AG04449 (cell line): ENCODE data around the gene ATP2B2.

ENCODE experiments used
- CTCF ChIA-PET: fragments of 350-600 bp; formaldehyde crosslinking; extraction: SDS; loops from one replicate; lab custom pipeline; 2021; ENCODE audit warnings: antibody characterized with exemption; lab: Yijun Ruan, JAX
- POLR2A ChIA-PET: fragments of 400-600, 350-600 bp; formaldehyde crosslinking; extraction: SDS; loops from one replicate; lab custom pipeline; 2020; ENCODE audit warnings: antibody characterized with exemption, inconsistent platforms; lab: Yijun Ruan, JAX
- DNase-seq: peaks from one replicate; pipeline ENCODE4 v3.0.0-alpha.2; 2010; ENCODE audit warnings: low read depth, low spot score
- H3K4me3 ChIP-seq: 2 replicates; pipeline ENCODE4 v1.5.1; 2011; ENCODE audit warnings: low read depth, mild to moderate bottlenecking, control low read depth, low read length
- CTCF ChIP-seq: IDR thresholded peaks from one replicate; pipeline ENCODE4 v1.5.1; 2011; ENCODE audit warnings: mild to moderate bottlenecking, moderate library complexity, low read length, control low read depth, inconsistent platforms; ENCODE audit not compliant: insufficient read depth; ENCODE audit errors: missing control alignments

ATP2B2 gene

GRCh38 chr3:10460951-10461545, 44.3 kb downstream of the ATP2B2 start:
- POLR2A ChIA-PET = no interaction called here
- CTCF ChIA-PET = interaction anchor here (1.1 to 1.3 kb wide), 2 partner anchors 18 to 599 kb away, joined by 3 read pairs; no protein-coding TSS in a partner anchor
- DNase-seq = no peak
- no peak overlapping the region for H3K4me3 ChIP-seq
- TF ChIP-seq CTCF = no peak

GRCh38 chr3:10459954-10460754, 45.2 kb downstream of the ATP2B2 start:
- TF ChIP-seq CTCF = no peak
- ChIA-PET POLR2A (no interaction called here), CTCF (interaction anchor here (1.1 to 1.3 kb wide), 3 partner anchors 17 to 600 kb away, joined by 3 read pairs; no protein-coding TSS in a partner anchor)
- no peak for DNase-seq
- no peak overlapping the region for H3K4me3 ChIP-seq

GRCh38 chr3:10457560-10457959, 47.8 kb downstream of the ATP2B2 start:
- no peak for DNase-seq
- TF ChIP-seq CTCF = no peak
- no peak overlapping the region for H3K4me3 ChIP-seq
- ChIA-PET POLR2A (no interaction called here), CTCF (no interaction called here)

GRCh38 chr3:10456981-10457380, 48.4 kb downstream of the ATP2B2 start:
- TF ChIP-seq CTCF = no peak
- H3K4me3 ChIP-seq = no peak overlapping the region
- CTCF ChIA-PET = no interaction called here
- POLR2A ChIA-PET = no interaction called here
- DNase-seq = no peak

- TF ChIP-seq CTCF = no peak
- DNase-seq = no peak
- H3K4me3 ChIP-seq = no peak overlapping the region
- CTCF ChIA-PET = interaction anchor here (1.1 kb wide), 1 partner anchor 10 kb away, joined by 3 read pairs; no protein-coding TSS in a partner anchor
- POLR2A ChIA-PET = no interaction called here
Observed at GRCh38 chr3:10455545-10455914, 49.9 kb downstream of the ATP2B2 start.

GRCh38 chr3:10454907-10455544, 50.4 kb downstream of the ATP2B2 start:
- TF ChIP-seq CTCF = no peak
- ChIA-PET POLR2A (no interaction called here), CTCF (no interaction called here)
- DNase-seq = no peak
- no peak overlapping the region for H3K4me3 ChIP-seq
